Measurements from ENCODE around the gene ZNF653.
"Not testable (repeated sequence)": the region's sequence is repeated elsewhere in the genome, so short reads cannot be mapped to it uniquely, and the experiment has no call there.

The ZNF653 gene

DNA sequence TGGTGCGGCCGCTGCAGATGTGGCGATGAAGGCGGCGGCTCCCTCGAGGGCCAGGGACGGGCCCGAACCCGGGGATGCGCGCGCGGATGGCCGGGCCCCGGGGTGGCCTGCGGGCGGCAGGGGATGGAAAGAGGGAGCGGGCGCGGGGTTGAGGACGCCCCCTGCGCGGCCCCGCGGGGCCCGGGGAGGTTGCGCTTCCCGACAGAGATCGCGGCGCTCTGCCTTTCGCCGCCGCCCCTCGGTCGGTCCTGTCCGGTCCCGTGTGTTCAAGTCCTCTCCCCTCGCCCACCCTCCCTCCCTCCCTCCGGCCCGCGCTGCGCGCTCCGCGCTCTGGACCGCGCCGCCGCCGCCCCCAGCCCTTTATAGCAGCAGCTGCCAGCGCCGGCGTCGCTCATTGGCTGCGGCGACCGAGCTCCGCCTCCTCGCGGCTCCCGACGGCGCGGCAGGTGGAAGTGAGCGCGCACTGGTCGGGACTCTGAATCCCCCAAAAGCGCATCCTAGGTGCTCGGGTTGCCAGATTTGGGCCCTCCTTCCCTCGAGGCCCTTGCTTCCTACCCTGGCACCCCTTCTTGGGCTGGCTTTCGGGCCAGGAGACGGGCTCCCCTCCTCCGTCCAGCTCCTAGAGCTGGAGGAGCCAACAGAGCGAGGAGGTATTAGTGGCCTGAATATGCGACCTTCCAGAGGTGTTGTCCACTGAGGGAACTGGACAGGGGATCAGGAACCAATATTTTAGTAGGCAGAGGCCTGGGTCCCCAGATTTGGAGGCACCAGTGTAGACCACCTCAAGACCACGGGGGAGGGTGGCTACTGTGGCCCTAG is 24.7 kb downstream of the ZNF653 start, which contains the start of gene ELAVL3:
Gene ELAVL3, minus strand, starts transcription at position 332 of the 819 bp plus-strand sequence. CDS start 438 bp downstream, outside the sequence.
- peak; percentile 57 to 76 for DNase-seq

DNA sequence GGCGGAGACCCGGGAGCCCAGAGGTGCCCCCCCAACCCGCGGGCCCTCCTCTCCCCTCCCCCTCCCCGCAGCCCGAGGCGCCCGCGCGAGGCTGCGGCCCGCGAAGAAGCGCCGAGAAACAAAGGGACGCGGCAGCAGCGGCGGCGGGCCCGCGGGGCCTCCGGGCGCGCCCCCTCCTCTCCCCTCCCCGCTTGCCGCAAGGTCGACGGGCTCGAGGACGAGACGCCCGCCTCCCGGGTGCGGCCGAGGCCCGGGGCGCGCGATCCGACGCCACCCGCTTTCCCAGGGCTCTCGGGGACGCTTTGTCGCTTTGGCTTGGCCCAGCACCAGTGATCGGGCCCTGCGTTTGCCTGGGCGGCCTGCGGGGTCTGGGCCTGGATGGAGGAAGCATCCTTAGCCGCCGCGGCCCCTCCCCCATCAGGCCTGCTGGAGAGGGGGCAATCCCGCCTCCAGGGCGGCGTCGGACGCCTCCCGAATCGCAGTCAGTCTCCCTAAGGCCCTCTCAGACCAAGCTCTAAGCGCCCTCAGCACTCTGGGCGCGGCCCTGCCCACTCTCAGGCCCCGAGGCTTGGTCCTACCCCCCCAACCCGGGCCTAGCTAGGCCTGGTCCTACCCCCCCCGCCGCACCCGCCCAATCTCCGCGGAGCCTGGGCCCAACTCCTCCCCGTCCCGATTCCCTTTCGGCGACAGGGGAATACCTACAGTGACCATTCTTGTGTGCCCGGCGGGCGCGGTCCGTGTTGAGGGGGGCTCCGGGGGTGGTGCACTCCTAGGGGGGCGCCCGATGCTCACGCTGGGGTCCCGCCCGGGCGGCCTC is 25.5 kb downstream of the ZNF653 start:
- DNase-seq = no peak

- DNase-seq = peak; percentile 59 to 78
Measured at GRCh38 chr19:11479090-11479897, 26.3 kb downstream of the ZNF653 start.

DNA sequence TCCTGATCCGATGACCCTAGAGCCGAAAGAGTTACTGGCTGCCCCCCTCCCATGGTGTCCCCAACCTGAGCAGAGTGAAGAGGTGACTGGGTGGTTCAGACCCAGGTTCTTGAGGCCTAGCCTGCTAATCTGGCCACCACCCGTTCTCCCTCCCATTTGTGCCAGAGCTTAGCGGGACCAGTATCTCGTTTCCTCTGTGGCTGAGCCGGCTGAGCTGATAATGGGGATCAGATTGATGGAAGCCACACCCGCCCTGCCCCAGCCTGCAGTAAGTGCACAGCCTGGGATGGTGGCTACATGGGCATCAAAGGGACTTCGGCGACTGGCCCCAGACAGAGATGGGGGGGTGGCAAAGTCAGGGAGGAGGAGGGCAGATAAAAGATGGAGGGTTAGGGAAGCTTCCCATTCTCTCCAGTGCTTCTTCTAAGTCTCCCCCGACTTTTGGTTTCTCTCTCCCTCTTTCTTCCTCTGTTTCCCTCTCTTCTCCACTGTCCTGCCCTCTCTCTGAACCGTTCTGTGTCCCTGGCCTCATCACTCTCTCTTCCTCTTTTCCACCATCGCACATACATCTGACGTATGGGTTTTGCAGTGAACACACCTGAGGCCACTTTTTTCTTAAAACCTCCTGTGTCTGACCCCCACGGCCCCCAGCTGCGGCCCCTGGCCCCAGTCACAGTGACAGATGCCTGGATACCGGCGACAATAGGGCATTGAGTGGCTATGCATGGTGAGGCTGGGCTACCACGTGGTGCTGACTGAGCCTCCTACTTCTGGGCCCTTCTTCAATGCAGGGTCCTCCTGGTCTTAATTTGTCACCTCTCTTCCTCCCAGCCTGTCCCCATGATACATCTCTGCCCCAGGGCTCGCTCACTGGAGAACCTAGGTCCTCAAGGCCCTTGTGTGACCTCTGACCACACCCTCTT is 27.2 kb downstream of the ZNF653 start:
- peak in 1 of 2 donors; percentile 38 for DNase-seq

- DNase-seq = no peak
Measured at GRCh38 chr19:11475861-11476260, 29.8 kb downstream of the ZNF653 start.

DNA sequence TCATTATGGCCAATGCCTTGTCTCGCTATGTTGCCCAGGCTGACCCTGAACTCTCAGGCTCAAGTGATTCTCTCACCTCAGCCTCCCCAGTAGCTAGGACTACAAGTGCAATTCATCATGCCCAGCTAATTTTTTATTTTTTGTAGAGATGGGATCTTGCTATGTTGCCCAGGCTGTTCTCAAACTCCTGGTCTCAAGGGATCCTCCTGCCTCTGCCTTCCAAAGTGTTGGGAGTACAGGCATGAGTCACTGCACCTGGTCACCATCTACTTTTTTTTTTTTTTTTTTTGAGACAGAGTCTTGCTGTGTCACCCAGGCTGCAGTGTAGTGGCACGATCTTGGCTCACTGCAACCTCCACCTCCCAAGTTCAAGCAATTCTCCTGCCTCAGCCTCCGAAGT is 30.3 kb downstream of the ZNF653 start:
- not testable (repeated sequence) for DNase-seq

DNA sequence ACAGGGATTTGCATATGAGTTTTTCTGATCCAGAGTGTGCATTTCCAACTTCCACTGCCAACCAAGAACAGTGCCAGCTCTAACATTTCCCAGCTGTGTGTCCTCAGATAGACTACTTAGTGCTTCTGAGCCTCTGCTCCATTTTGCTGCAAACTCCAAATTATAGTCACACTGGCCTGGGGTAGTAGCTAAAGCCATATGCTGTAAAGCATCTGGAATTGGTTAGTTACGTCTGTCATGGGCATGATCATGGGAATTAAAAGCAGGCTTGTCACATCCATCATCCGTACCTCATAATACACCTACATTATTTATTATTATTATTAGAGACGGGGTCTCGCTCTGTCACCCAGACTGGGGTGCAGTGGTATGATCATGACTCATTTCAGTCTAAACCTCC is 31.9 kb downstream of the ZNF653 start:
- no peak for DNase-seq

DNA sequence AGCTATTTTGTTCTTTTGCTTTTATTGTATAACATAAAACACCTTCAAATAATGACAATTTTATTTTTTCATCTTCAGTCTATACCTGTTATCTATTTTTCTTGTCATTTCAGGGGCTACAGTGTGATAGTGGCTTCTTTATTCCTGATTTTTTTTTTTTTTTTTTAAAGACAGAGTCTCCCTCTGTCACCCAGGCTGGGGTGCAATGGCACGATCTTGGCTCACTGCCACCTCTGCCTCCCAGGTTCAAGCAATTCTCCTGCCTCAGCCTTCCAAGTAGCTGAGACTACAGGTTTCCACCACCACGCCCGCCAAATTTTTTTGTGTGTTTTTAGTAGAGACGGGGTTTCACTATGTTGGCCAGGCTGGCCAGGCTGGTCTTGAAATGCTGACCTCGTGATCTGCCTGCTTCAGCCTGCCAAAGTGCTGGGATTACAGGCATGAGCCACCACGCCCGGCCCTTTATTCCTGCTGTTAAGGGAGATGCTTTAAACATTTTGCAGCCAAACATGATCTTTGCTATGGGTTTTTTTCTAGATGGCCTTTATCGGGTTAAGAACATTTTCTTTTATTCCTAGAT is 37.3 kb downstream of the ZNF653 start:
- DNase-seq = not testable (repeated sequence)

- DNase-seq = no peak
Measured at GRCh38 chr19:11465600-11465999, 40.0 kb downstream of the ZNF653 start.

GRCh38 chr19:11464333-11465265 is 41.0 kb downstream of the ZNF653 start:
- no peak for DNase-seq

DNA sequence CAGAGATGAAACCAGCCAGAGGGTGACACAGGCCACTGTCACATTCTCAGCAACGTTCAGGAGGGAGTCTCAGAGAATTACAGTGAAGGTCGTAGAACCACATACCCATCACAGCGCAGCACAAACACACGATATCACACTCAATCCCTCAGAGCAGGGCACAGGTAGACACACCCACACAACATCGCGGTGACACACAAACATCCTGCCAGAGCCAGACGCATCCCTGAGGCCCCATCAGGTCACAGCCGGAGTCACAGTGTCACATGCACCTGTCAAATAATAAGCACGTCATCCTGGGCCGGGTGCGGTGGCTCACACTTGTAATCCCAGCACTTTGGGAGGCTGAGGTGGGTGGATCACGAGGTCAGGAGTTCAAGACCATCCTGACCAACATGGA is 42.2 kb downstream of the ZNF653 start:
- DNase-seq = no peak

GRCh38 chr19:11461453-11461852 is 44.2 kb downstream of the ZNF653 start:
- DNase-seq = no peak

DNA sequence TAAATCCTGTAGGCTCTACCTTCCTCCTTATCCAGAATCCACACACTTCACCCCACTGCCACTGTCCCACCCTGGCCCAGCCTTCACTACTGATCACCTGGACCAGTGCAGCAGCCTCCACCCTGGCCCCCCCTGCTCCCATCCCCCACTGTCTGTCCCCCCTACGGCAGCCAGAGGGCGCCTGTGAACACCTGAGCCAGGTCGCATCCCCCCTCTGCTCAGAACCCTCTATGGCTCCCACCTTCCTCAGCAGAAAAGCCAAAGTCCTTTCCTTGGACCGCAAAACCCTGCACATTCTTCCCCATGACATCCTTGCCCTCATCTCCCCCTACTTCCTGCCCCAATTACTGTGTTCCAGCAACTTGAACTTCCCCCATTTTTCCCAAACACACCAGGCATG is 45.4 kb downstream of the ZNF653 start:
- no peak for DNase-seq

GRCh38 chr19:11458912-11459311 is 46.7 kb downstream of the ZNF653 start:
- not testable (repeated sequence) for DNase-seq

DNA sequence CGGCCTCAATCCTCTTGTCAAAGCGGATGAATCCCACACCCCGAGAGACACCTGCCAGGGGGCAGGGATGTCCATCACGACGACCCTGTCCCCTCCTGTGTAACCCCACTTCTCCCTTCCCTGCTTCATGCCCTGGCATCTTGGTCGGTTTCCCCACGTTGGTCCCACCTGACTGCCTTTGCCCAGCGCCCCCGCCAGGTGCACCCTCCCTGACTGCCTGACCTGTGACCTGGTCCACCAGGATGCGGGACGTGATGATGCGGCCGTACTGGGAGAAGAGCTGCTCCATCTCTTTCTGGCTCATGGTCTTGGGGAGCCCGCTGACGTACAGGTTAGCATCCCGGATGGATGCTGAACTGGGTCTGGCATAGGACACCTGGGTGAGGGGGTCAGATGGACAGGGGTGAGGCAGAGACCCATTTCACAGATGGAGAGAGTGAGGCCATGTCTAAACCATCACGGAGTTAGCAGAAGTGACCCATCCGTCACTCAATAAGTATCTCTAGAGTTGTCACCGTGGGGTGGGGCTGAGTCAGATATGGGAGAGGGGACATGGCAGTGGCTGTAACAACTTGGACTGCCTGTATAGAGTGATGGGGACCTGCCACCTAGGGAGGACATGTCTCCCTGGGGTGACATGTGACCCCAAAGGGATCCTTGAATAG is 47.3 kb downstream of the ZNF653 start:
- no peak for DNase-seq

- no peak for DNase-seq
Measured at GRCh38 chr19:11457831-11458230, 47.8 kb downstream of the ZNF653 start.

- DNase-seq = peak; percentile 79 to 90
Measured at GRCh38 chr19:11457115-11457514, 48.5 kb downstream of the ZNF653 start.

DNA sequence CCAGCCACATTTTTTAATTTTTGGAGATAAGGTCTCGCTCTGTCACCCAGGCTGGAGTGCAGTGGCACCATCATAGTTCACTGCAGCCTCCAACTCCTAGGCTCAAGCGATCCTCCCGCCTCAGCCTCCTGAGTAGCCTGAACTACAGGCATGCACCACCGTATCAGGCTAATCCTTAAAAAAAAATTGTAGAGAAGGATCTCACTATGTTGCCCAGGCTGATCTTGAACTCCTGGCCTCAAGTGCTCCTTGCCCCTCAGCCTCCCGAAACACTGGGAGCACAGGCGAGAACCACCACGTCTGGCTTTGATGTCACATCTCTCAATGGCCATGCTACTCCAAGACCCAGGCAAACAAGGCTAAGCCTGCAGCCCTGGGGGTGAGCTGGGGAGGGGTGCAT is 49.0 kb downstream of the ZNF653 start:
- DNase-seq = no peak

DNA sequence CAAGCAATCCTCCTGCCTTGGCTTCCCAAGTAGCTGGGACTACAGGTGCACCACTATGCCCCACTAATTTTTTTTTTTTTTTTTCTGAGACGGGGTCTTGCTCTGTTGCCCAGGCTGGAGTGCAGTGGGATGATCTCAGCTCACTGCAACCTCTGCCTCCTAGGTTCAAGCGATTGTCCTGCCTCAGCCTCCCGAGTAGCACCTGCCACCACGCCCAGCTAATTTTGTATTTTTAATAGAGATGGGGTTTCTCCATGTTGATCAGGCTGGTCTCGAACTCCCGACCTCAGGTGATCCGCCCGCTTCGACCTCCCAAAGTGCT is 50.4 kb downstream of the ZNF653 start:
- not testable (repeated sequence) for DNase-seq

Data from hippocampal formation (tissue), 2 donors.